Karpas-422 (cell line): Measurements from ENCODE around the gene EEF1A2. TPM values are rescaled to one million over a fixed set of nuclear protein-coding genes. Genes with fewer than 3 reads are reported as not detected.
"Not testable (repeated sequence)": the region's sequence is repeated elsewhere in the genome, so short reads cannot be mapped to it uniquely, and the experiment has no call there.

Experiments used
- DNase-seq: peaks from one replicate; pipeline ENCODE4 v3.0.0-alpha.2; 2015
- H2AFZ ChIP-seq: fragments of 200-600 bp; sonication (generic); 2 replicates; pipeline ENCODE4 v1.6.1; 2014; ENCODE audit warnings: antibody characterized with exemption, low read length, mixed read lengths
- H3K27ac ChIP-seq: fragments of 200-600 bp; sonication (generic); 2 replicates; pipeline ENCODE4 v1.5.1; 2014; ENCODE audit warnings: mild to moderate bottlenecking, low read length, moderate library complexity
- H3K27me3 ChIP-seq: fragments of 200-600 bp; sonication (generic); 2 replicates; pipeline ENCODE4 v1.6.1; 2014; ENCODE audit warnings: low read length, mixed read lengths
- H3K36me3 ChIP-seq: fragments of 200-600 bp; sonication (generic); 2 replicates; pipeline ENCODE4 v1.6.1; 2014; ENCODE audit warnings: low read length, mixed read lengths; ENCODE audit not compliant: insufficient read depth
- H3K4me1 ChIP-seq: fragments of 200-600 bp; sonication (generic); 2 replicates; pipeline ENCODE4 v1.6.1; 2014; ENCODE audit warnings: mild to moderate bottlenecking, low read length, mixed read lengths
- H3K4me2 ChIP-seq: fragments of 200-600 bp; sonication (generic); 2 replicates; pipeline ENCODE4 v1.6.1; 2014; ENCODE audit warnings: low read length, low read depth, mild to moderate bottlenecking; ENCODE audit not compliant: poor library complexity, severe bottlenecking
- H3K4me3 ChIP-seq: fragments of 200-600 bp; sonication (generic); 2 replicates; pipeline ENCODE4 v1.5.1; 2014; ENCODE audit warnings: mild to moderate bottlenecking, antibody characterized with exemption, low read length, mixed read lengths
- H3K79me2 ChIP-seq: fragments of 200-600 bp; sonication (generic); 2 replicates; pipeline ENCODE4 v1.6.1; 2014; ENCODE audit warnings: mild to moderate bottlenecking, low read length, mixed read lengths
- H3K9ac ChIP-seq: fragments of 200-600 bp; sonication (generic); 2 replicates; pipeline ENCODE4 v1.6.0; 2014; ENCODE audit warnings: low read length
- H3K9me2 ChIP-seq: fragments of 200-600 bp; sonication (generic), shearing (Covaris generic); replicated peaks from 2 replicates; pipeline ENCODE4 v1.6.0; 2014; ENCODE audit warnings: mild to moderate bottlenecking, low read length, moderate library complexity; ENCODE audit not compliant: insufficient read depth
- H3K9me3 ChIP-seq: fragments of 300-700, 200-600 bp; sonication (generic); 2 replicates; pipeline ENCODE4 v1.6.1; 2014; ENCODE audit warnings: low read length, mixed read lengths
- H4K20me1 ChIP-seq: fragments of 200-600 bp; sonication (generic); 2 replicates; pipeline ENCODE4 v1.6.1; 2014; ENCODE audit warnings: mild to moderate bottlenecking, antibody characterized with exemption, low read length, low read depth; ENCODE audit not compliant: insufficient read depth
- total RNA-seq: library from RNA; depleted of rRNA; stranded (reverse); fragments of >200 nt; shearing (Covaris generic); gene quantifications from 2 replicates; pipeline ENCODE4 v1.2.3, GENCODE V29; 2014; ENCODE audit warnings: low replicate concordance

The EEF1A2 gene
- total RNA-seq, 1 experiment from 2014 or later: 0.71 TPM

DNA sequence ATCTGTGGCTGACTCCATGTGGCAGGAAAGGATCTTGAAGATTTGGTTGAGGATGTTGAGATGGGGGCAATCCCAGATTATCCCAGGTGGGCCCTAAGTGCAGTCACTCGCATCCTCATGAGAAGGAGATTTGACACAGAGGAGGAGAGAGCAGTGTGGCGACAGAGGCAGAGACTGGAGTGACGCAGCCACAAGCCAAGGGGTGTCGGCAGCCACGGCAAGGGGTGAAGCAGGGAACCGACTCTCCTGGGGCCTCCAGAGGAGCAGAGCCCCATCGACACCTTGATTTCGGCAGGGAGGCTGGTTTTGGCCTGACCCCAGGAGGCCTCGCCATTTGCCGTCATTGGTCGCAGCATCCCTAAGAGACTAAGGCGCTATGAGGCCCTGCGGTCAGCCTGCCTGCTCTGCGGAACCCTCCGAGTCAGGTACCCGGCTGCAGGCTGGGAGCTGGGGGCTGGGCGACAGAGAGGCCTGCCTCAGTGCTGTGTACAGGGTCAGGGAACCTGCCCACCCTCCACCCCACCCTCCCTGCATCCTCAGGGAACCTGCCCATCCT lies 12.5 kb downstream of the EEF1A2 start:
- H3K4me3 ChIP-seq: no peak overlapping the region
- H3K9me2 ChIP-seq: no peaks in the 10 kb centered on the region
- no peak overlapping the region for H3K4me2 ChIP-seq
- 0 out of 2 replicates have a peak, but pooled peaks cover 1% of the 10 kb centered on the region for H4K20me1 ChIP-seq
- H2AFZ ChIP-seq: no peak overlapping the region
- no peak for DNase-seq
- no peaks in the 10 kb centered on the region for H3K4me1 ChIP-seq
- H3K79me2 ChIP-seq: no peaks in the 10 kb centered on the region
- H3K9me3 ChIP-seq: no peaks in the 10 kb centered on the region
- H3K27ac ChIP-seq: no peak overlapping the region
- H3K27me3 ChIP-seq: no peaks in the 10 kb centered on the region
- H3K36me3 ChIP-seq: no peaks in the 10 kb centered on the region
- no peak overlapping the region for H3K9ac ChIP-seq

DNA sequence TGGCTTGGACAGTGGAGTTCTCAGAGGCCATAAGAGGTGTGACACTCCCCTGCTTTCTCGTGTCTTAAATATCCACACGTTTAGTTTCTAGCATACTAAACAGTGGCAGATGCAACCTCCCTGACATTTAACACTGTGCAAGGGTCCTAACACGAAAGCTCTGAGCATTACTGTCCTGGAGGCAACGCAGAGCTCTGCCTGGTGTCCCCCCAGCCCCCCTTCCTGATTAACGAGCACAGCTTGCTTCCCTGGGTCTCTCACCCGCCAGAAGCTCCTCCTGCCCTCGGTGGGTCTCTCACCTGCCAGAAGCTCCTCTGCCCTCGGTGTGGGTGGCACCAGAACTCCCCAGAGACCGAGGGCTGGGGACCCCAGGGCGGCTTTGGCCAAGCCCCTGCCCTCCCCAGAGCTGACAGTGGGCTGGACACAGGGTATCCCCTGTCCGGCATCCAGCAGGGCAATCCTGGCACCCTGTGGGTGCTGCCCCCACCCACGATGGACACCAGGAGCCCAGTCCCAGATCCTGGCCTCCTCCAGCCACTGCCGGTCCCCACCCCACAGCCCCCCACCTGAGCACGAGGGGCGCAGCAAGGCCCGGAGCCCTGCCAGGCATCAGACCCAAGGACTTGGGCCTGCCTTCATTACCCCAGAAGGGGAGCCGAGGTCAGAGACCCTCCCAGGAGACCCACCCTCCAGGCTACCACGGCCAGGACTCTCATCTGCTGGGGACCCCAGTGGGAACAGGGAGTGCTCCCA lies 14.1 kb downstream of the EEF1A2 start:
- no peak overlapping the region for H3K4me2 ChIP-seq
- DNase-seq: no peak

DNA sequence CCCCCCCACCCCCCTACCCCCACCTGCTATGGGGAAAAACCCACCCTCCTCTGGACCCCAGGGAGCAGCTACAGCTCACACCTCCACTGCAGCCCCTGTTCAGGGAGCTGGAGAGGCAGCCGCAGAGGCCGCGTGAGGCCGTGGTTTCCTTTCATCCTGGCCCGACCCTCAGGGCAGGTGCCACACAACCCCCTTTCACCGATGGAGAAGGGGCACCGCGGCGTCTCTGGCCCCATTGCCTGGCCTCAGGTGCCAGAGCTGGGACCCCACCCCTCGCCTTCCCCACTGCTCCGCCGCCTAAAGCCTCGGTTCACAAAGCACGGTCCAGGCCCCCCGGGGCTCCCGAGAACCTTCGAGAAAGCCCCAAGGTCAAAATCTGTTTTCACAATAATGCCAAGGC lies 14.6 kb downstream of the EEF1A2 start:
- H3K79me2 ChIP-seq: no peaks in the 10 kb centered on the region
- no peaks in the 10 kb centered on the region for H3K36me3 ChIP-seq
- H3K4me2 ChIP-seq: no peak overlapping the region
- H3K9me2 ChIP-seq: no peaks in the 10 kb centered on the region
- no peak for DNase-seq
- H3K4me1 ChIP-seq: no peaks in the 10 kb centered on the region
- no peak overlapping the region for H2AFZ ChIP-seq
- no peak overlapping the region for H3K9ac ChIP-seq
- H4K20me1 ChIP-seq: 0 out of 2 replicates have a peak, but pooled peaks cover 2% of the 10 kb centered on the region
- H3K4me3 ChIP-seq: no peak overlapping the region
- H3K27me3 ChIP-seq: no peaks in the 10 kb centered on the region
- H3K27ac ChIP-seq: no peak overlapping the region
- no peaks in the 10 kb centered on the region for H3K9me3 ChIP-seq

More for the DNA sequence above, 14.1 kb downstream of the EEF1A2 start:
- no peaks in the 10 kb centered on the region for H3K27me3 ChIP-seq
- no peak overlapping the region for H3K9ac ChIP-seq
- no peaks in the 10 kb centered on the region for H3K4me1 ChIP-seq
- no peak overlapping the region for H3K4me3 ChIP-seq
- H3K9me2 ChIP-seq: no peaks in the 10 kb centered on the region
- no peak overlapping the region for H2AFZ ChIP-seq
- H3K9me3 ChIP-seq: no peaks in the 10 kb centered on the region
- H3K36me3 ChIP-seq: no peaks in the 10 kb centered on the region
- H4K20me1 ChIP-seq: 0 out of 2 replicates have a peak, but pooled peaks cover 2% of the 10 kb centered on the region
- no peaks in the 10 kb centered on the region for H3K79me2 ChIP-seq
- H3K27ac ChIP-seq: no peak overlapping the region

DNA sequence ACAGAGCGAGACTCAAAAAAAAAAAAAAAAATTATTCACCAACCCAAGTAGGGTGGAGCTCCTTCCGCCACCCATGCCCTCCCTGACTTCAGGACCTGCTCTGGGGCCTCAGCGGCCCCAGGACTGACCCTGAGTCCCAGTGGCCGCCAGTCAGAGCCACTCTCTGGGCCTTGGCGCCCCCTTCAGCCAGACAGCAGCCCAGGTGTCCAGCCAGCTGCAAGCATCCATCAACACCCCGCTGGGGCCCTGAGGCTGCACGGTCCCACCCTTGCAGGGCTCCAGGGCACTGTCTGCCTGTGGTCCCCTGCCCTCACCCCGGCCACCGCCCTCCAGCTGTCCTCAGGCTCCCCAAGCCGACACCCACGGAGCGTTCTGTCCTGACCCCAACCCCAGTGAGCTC lies 15.0 kb downstream of the EEF1A2 start:
- Histone ChIP-seq H3K4me2 (no peak overlapping the region), H3K4me1 (no peaks in the 10 kb centered on the region), H3K4me3 (no peak overlapping the region), H3K27ac (no peak overlapping the region), H3K9me3 (no peaks in the 10 kb centered on the region), H3K9me2 (no peaks in the 10 kb centered on the region), H3K79me2 (no peaks in the 10 kb centered on the region), H2AFZ (no peak overlapping the region), H4K20me1 (0 out of 2 replicates have a peak, but pooled peaks cover 2% of the 10 kb centered on the region), H3K36me3 (no peaks in the 10 kb centered on the region), H3K9ac (no peak overlapping the region), H3K27me3 (no peaks in the 10 kb centered on the region)
- no peak for DNase-seq

DNA sequence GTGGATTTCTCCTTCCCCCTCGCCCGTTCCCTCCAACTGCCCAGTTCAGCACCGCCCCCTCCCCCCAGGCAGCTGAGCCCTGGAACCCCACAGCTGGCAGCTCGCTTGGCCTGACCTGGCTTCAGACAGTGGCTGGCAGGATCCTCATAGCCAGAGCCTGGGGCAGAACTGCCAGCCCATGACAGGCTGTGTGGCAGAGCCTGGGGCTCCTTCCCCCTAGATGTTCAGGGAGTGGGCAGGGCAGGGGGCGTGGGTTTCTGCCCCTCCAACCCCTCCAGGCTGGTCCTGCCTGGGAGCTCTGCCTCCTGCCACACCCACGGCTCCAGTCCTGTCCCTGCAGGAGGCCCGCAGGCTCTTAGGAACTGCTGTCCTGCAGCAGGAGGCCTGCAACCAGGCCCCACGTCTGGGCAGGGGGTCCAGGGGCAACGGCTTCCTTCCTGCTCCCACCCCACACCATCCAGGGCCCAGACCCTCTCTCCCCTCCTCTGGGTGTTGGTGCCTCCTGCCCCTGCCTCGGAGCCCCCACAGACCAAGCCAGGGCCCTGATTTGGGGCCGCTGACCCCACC lies 16.8 kb downstream of the EEF1A2 start:
- Histone ChIP-seq H3K79me2 (no peaks in the 10 kb centered on the region), H3K27ac (no peak overlapping the region), H3K9ac (no peak overlapping the region), H3K4me3 (no peak overlapping the region), H3K9me2 (no peaks in the 10 kb centered on the region), H4K20me1 (0 out of 2 replicates have a peak, but pooled peaks cover 2% of the 10 kb centered on the region), H3K9me3 (no peaks in the 10 kb centered on the region), H3K27me3 (no peaks in the 10 kb centered on the region), H3K4me1 (no peaks in the 10 kb centered on the region), H3K36me3 (no peaks in the 10 kb centered on the region), H3K4me2 (no peak overlapping the region), H2AFZ (no peak overlapping the region)
- no peak for DNase-seq

DNA sequence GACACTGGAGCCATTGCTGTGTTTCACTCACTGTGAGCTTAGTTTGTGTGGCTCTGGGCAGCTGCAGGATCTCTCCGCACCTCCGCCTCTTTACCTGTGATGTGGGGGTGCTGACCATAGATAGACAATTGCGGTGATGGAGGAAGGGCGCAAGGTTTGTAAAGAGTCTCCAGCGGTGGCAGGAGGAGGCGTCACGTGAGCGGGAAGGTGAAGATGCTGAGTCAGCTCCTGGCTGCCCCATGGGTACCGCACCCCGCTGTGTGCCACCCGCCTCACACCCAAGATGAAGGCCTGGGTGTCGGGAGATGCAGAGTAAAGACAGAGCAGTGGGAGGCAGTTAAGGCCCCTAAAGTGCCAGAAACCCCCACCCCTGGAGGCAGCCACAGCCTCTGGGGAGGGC lies 17.4 kb downstream of the EEF1A2 start:
- Histone ChIP-seq H3K9me3 (no peaks in the 10 kb centered on the region), H3K27me3 (no peaks in the 10 kb centered on the region), H3K27ac (no peak overlapping the region), H3K9ac (no peak overlapping the region), H4K20me1 (0 out of 2 replicates have a peak, but pooled peaks cover 2% of the 10 kb centered on the region), H3K36me3 (no peaks in the 10 kb centered on the region), H3K4me3 (no peak overlapping the region), H3K4me2 (no peak overlapping the region), H2AFZ (no peak overlapping the region), H3K9me2 (no peaks in the 10 kb centered on the region), H3K4me1 (no peaks in the 10 kb centered on the region), H3K79me2 (no peaks in the 10 kb centered on the region)
- no peak for DNase-seq

DNA sequence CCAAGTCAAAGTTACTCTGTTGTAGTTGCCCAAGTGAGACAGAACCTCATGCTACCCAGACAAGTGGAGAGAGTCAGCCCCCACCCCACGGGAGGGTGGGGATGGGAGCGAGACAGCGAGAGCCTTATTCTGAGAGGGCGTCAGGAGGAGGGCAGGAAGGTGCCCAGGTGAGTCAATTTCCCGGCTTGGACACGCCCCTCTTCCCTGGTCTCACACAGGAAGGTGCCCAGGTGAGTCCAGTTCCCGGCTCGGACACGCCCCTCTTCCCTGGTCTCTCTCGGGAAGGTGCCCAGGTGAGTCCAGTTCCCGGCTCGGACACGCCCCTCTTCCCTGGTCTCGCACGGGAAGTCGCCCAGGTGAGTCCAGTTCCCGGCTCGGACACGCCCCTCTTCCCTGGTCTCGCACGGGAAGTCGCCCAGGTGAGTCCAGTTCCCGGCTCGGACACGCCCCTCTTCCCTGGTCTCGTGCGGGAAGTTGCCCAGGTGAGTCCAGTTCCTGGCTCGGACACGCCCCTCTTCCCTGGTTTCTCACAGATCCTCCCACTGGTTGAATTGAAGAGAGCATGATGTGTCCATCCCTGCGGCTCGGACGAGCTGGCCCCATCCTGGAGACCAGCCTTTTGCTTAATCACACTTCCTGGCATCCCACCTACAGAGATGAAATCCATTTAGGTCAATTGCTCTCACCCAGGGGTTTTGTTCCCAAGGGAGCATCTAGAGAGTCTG lies 19.0 kb downstream of the EEF1A2 start:
- H3K4me2 ChIP-seq, H3K9ac ChIP-seq, H3K4me1 ChIP-seq, H3K79me2 ChIP-seq, H3K4me3 ChIP-seq, H3K9me3 ChIP-seq, H3K36me3 ChIP-seq, H4K20me1 ChIP-seq, H2AFZ ChIP-seq, H3K27ac ChIP-seq, DNase-seq, H3K27me3 ChIP-seq, H3K9me2 ChIP-seq: not testable (repeated sequence)
